Gastroesophageal sphincter (tissue), 3 donors: ENCODE results near the gene PAM16.

Experiments
- EP300 ChIP-seq: sonication (generic); formaldehyde crosslinking; IDR thresholded peaks from one replicate; pipeline ENCODE4 v1.6.1; 2017; ENCODE audit warnings: antibody characterized with exemption, mild to moderate bottlenecking
- POLR2A ChIP-seq, 2 donors: fragments of 450-650 bp; IDR thresholded peaks; one replicate each; pipeline ENCODE4 v1.6.1; 2017; ENCODE audit warnings: antibody characterized with exemption in 2 of 2, mild to moderate bottlenecking in 2 of 2, moderate library complexity in 1 of 2
- TF ChIP-seq, protein P1 (sequence below), 4 experiments: fragments of 200-600 bp in 2 of 4; fragments of 450-650 bp in 2 of 4; sonication (generic) in 1 of 4; IDR thresholded peaks; one replicate each; pipeline ENCODE4 v1.5.1; 2017 to 2019; ENCODE audit warnings: antibody characterized with exemption in 4 of 4, mild to moderate bottlenecking in 2 of 4, moderate library complexity in 2 of 4

DNA sequence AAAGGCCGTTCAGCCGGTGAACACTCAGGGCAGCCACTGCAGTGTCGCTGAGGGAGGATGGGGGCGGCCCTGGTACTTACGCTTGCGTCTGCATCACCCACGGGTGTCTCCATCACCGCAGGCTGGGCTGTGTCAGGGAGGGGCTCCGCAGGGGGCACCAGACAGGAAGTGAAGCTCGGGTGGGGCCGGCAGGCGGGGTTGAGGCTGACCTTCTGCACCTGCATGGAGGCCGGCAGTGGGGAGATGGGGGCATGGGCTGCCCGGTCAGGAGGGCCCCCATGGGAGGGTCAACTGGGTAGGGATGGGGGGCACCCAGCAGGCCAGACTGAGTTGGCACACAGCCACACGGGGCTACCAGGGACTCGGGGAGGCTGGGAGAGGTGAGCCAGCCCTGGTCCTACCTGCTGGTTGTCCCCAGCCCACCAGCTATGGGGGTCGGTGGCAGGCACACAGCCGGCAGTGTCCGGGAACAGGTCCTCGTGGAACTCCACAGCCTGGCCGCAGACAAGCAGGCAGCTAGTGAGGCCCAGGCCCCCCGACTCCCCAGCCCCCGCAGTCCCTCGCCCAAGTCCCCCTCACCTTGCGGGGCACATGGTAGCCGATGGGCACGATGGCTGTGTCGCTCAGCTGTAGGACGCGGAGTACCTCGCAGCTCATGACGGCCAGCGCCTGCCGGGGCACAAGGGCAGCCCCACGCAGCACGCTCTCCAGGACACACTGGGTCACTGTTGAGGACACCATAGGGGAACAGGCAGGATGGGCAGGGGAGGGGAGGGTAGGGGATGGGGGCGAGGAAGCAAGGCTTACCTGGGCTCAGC lies 13.3 kb upstream of the PAM16 start:
- TF ChIP-seq POLR2A (IDR thresholded peaks at IDR 0.05) (no peak), EP300 (no peak)
- TF ChIP-seq, protein P1, sequence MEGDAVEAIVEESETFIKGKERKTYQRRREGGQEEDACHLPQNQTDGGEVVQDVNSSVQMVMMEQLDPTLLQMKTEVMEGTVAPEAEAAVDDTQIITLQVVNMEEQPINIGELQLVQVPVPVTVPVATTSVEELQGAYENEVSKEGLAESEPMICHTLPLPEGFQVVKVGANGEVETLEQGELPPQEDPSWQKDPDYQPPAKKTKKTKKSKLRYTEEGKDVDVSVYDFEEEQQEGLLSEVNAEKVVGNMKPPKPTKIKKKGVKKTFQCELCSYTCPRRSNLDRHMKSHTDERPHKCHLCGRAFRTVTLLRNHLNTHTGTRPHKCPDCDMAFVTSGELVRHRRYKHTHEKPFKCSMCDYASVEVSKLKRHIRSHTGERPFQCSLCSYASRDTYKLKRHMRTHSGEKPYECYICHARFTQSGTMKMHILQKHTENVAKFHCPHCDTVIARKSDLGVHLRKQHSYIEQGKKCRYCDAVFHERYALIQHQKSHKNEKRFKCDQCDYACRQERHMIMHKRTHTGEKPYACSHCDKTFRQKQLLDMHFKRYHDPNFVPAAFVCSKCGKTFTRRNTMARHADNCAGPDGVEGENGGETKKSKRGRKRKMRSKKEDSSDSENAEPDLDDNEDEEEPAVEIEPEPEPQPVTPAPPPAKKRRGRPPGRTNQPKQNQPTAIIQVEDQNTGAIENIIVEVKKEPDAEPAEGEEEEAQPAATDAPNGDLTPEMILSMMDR (IDR thresholded peaks at IDR 0.05): no peak
